SK-N-SH treated with all-trans-retinoic acid at 6 μM for 48 hours (cell line): ENCODE measurements around the gene TRIM8.

Experiments used
- BACH2 ChIP-seq: fragments of 250-450 bp; sonication (Bioruptor Pico); IDR thresholded peaks from 2 replicates; pipeline ENCODE4 v1.9.0; 2021; ENCODE audit warnings: mild to moderate bottlenecking, borderline replicate concordance
- CREB5 ChIP-seq: fragments of 250-450 bp; sonication (Bioruptor Pico); IDR thresholded peaks from 2 replicates; pipeline ENCODE4 v1.5.1; 2020; ENCODE audit warnings: low read depth, mild to moderate bottlenecking, moderate library complexity
- ISL1 ChIP-seq: fragments of 250-450 bp; sonication (Bioruptor Pico); IDR thresholded peaks from 2 replicates; pipeline ENCODE4 v2.1.2; 2022; ENCODE audit warnings: mild to moderate bottlenecking, moderate library complexity
- OSR1 ChIP-seq: fragments of 250-450 bp; sonication (Bioruptor Pico); IDR thresholded peaks from 2 replicates; pipeline ENCODE4 v1.8.0; 2022; ENCODE audit warnings: moderate library complexity, mild to moderate bottlenecking, inconsistent platforms
- PATZ1 ChIP-seq: fragments of 250-450 bp; sonication (Bioruptor Pico); IDR thresholded peaks from 2 replicates; pipeline ENCODE4 v1.8.0; 2020; ENCODE audit warnings: mild to moderate bottlenecking, moderate library complexity, borderline replicate concordance
- PPARA ChIP-seq: fragments of 250-450 bp; sonication (Bioruptor Pico); IDR thresholded peaks from 2 replicates; pipeline ENCODE4 v1.5.0; 2020; ENCODE audit warnings: mild to moderate bottlenecking, borderline replicate concordance
- TCF4 ChIP-seq: fragments of 250-450 bp; sonication (Bioruptor Pico); IDR thresholded peaks from 2 replicates; pipeline ENCODE4 v1.8.0; 2021; ENCODE audit warnings: mild to moderate bottlenecking, moderate library complexity, borderline replicate concordance
- ZFP3 ChIP-seq: fragments of 250-450 bp; sonication (Bioruptor Pico); IDR thresholded peaks from 2 replicates; pipeline ENCODE4 v1.5.0; 2020; ENCODE audit warnings: mild to moderate bottlenecking, moderate library complexity
- ZNF8 ChIP-seq: fragments of 450-650 bp; formaldehyde crosslinking; IDR thresholded peaks from 2 replicates; pipeline ENCODE4 v1.5.0; 2020; ENCODE audit warnings: mild to moderate bottlenecking, moderate library complexity

GRCh38 chr10:102633287-102633686 lies 11.0 kb upstream of the TRIM8 start:
- TF ChIP-seq PATZ1 (CRISPR knock-in tag), result no peak
- TF ChIP-seq ZFP3 (CRISPR knock-in tag), result no peak
- TF ChIP-seq ZNF8, result no peak
- no peak for TF ChIP-seq PPARA (CRISPR knock-in tag)
- no peak for TF ChIP-seq CREB5 (CRISPR knock-in tag)
- TF ChIP-seq TCF4 (CRISPR knock-in tag), result no peak
- TF ChIP-seq OSR1, result no peak
- TF ChIP-seq ISL1 (CRISPR knock-in tag), result no peak
- TF ChIP-seq BACH2, result no peak
